RWPE1 (cell line): ENCODE data around the gene SWSAP1.

Experiments
- CTCF ChIA-PET: fragments of 350-600 bp; sonication (Branson Sonifier 250); formaldehyde crosslinking; extraction: SDS; loops from one replicate; lab custom pipeline; 2021; lab: Yijun Ruan, JAX
- POLR2A ChIA-PET: fragments of 400-600 bp; formaldehyde crosslinking; extraction: SDS; loops from one replicate; lab custom pipeline; 2020; ENCODE audit warnings: antibody characterized with exemption; ENCODE audit not compliant: low non-redundant PET; lab: Yijun Ruan, JAX
- DNase-seq: peaks from one replicate; pipeline ENCODE4 v3.0.0; 2012; ENCODE audit warnings: low spot score
- H3K27ac ChIP-seq: fragments of 450-650 bp; 2 replicates; pipeline ENCODE4 v1.5.1; 2017
- CTCF ChIP-seq: fragments of 450-650 bp; conservative IDR thresholded peaks from 2 replicates; pipeline ENCODE4 v1.5.1; 2017; ENCODE audit warnings: low read depth, mild to moderate bottlenecking

Gene SWSAP1

DNA sequence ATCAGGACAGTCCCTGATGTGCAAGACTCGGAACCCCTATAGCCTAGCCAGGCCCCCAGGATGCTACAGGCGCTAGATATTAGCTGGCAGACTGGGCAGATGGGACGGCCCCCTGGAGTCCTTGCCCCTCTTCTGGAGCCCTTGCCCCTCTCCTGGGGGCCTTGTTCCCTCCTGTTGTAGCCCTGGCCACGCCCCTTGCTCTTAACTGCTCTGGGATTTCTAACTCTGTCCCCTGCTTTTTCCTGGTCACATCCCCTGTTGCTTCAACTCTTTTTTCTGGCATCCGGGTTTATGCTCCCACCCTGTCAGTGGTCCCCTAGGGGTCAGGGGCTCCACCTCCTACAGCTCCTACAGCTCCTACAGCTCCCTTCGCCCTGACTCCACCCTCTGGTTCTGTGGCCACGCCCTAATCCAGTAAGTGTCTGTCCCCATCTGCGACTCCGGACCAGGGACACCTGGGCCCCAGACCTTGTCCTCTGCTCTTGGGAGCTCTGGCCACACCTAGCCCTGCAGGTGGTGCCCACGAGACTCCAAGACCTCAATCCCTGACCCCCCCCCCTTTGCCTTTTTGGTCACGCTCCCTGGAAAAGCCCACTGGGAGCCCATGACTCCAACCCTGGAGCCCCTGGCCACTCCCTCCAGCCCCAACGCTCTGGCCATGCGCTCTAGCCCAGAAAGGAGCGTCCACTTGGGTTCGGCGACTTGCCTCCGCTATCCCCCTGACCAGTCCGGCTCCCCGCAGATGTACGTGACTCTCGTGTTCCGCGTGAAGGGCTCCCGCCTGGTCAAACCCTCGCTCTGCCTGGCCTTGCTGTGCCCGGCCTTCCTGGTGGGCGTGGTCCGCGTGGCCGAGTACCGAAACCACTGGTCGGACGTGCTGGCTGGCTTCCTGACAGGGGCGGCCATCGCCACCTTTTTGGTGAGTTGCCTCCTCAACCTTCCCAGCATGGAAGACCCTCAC is 12.4 kb upstream of the SWSAP1 start:
- ChIA-PET CTCF (interaction anchor here (0.5 to 1.2 kb wide), 2 partner anchors 16 to 40 kb away, joined by 3 read pairs; no protein-coding TSS in a partner anchor), POLR2A (no interaction called here)
- no peak overlapping the region for H3K27ac ChIP-seq
- no peak for DNase-seq
- TF ChIP-seq CTCF = no peak

GRCh38 chr19:11363881-11364280 is 10.6 kb upstream of the SWSAP1 start:
- no peak for DNase-seq
- POLR2A ChIA-PET = no interaction called here
- CTCF ChIA-PET = no interaction called here
- no peak for TF ChIP-seq CTCF
- H3K27ac ChIP-seq = no peak overlapping the region

GRCh38 chr19:11364296-11364904 is 10.1 kb upstream of the SWSAP1 start:
- ChIA-PET POLR2A (no interaction called here), CTCF (interaction anchor here (0.6 kb wide), 1 partner anchor 695 kb away, joined by 3 read pairs; no protein-coding TSS in a partner anchor)
- TF ChIP-seq CTCF = no peak
- H3K27ac ChIP-seq = no peak overlapping the region
- no peak for DNase-seq

- CTCF ChIA-PET = interaction anchor here (0.6 kb wide), 1 partner anchor 695 kb away, joined by 3 read pairs; no protein-coding TSS in a partner anchor
- no peak for TF ChIP-seq CTCF
- H3K27ac ChIP-seq = no peak overlapping the region
- no peak for DNase-seq
- POLR2A ChIA-PET = no interaction called here
These were observed 9.5 kb upstream of the SWSAP1 start for GRCh38 chr19:11364935-11365334.

DNA sequence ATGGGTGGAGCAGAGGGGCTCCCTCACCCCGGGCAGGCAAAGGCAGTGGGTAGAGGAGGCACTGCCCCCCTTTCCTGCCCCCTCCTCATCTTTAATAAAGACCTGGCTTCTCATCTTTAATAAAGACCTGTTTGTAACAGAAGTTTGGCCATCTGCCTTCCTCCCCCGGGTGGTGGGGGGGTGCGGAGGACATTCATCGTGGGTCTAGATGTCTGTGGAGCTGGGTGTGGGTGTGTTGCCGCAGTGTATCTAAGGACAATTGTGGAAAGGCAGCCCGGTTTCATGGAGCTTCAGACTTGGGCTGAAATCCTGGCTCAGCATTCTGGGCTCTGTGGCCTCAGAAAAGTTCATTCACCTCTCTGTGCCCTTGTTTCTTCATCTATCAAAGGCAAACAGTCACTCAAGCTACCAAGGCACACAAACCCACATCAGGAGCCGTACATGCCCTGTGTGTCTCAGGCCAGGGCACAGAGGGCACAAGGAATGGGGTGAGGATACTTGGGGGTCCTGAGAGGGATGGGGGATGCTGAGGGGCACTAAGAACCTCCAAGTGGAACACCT is 8.8 kb upstream of the SWSAP1 start:
- ChIA-PET POLR2A (no interaction called here), CTCF (no interaction called here)
- no peak for TF ChIP-seq CTCF
- 0 out of 2 replicates have a peak overlapping the region, but pooled peaks have one; percentile 2 for H3K27ac ChIP-seq
- no peak for DNase-seq

DNA sequence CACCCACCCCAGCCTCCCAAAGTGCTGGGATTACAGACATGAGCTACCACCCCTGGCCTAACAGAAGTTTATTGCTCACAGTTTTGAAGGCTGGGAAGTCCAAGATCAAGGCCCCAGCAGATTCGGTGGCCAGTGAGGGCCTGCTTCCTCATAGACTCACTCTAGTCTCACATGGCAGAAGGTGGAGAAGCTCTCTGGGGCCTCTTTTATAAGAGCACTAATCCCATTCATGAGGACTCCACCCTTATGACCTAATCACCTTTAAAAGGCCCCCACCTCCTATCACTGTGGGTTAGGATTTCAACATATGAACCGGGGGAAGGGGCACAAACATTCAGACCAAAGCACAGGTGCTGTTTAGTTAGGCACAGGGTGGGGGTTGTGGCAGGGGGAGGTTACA is 6.9 kb upstream of the SWSAP1 start:
- POLR2A ChIA-PET = no interaction called here
- H3K27ac ChIP-seq = 0 out of 2 replicates have a peak overlapping the region, but pooled peaks have one; percentile 9
- CTCF ChIA-PET = interaction anchor here (1.1 kb wide), 1 partner anchor 10 kb away, joined by 3 read pairs; no protein-coding TSS in a partner anchor
- DNase-seq = no peak
- TF ChIP-seq CTCF = no peak
